ENCODE measurements around the gene GLIS1.

Gene GLIS1

DNA sequence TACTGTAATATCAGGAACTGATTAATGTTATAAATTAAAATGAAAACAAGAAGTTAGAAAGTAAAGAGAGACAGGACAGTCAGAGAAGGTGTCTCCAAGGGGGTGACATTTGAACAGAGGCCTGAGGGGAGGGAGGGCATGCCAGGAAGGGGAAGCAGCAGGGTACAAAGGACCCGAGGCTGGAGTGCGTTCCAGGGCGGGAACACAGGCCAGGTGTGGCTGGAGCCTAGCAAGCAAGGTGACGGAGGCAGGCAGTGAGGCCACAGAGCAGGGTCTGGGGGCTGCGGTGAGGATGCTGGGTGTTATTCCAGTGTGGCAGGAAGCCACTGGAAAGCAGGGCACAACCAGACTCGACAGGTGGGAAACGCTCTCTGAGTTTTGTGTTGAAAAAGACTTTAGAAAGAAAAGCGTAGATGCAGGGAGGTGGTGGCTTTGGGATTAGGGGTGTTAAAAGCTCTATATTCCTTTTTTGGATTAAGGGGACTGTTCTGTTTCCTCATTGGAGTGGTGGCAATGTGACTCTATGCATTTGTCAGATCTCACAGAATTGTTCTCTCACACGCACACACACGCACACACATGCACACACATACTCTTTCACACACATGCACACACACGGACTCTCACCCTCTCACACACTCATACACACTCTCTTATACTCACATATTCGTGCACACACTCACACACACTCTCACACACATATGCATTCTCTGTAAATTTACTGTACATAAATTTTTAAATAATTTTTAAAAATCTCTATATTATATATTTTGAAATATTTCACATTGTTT is 124.5 kb downstream of the GLIS1 start:
- Mint-ChIP-seq H3K36me3 (ENCODE audit: insufficient read depth) (peaks cover 2% of the 10 kb centered on the region), H3K27ac (ENCODE audit: low read depth) (no peak overlapping the region), H3K4me1 (no peaks in the 10 kb centered on the region), H3K9me3 (peaks cover 12% of the 10 kb centered on the region), H3K4me3 (no peak overlapping the region), H3K27me3 (no peaks in the 10 kb centered on the region)
- no peak for DNase-seq (ENCODE audit: low spot score in 2 of 2)
- ATAC-seq (replicated peaks; ENCODE audit: extremely low read depth, poor library complexity, severe bottlenecking) = no peak

- no peak for DNase-seq (ENCODE audit: low spot score in 2 of 2)
- Mint-ChIP-seq H3K9me3 (peaks cover 12% of the 10 kb centered on the region), H3K4me1 (peaks cover 16% of the 10 kb centered on the region), H3K36me3 (ENCODE audit: insufficient read depth) (peaks cover 2% of the 10 kb centered on the region), H3K27me3 (no peaks in the 10 kb centered on the region), H3K27ac (ENCODE audit: low read depth) (no peak overlapping the region), H3K4me3 (no peak overlapping the region)
- ATAC-seq (replicated peaks; ENCODE audit: extremely low read depth, poor library complexity, severe bottlenecking) = no peak
These were observed 130.3 kb downstream of the GLIS1 start for GRCh38 chr1:53608676-53609075.

DNA sequence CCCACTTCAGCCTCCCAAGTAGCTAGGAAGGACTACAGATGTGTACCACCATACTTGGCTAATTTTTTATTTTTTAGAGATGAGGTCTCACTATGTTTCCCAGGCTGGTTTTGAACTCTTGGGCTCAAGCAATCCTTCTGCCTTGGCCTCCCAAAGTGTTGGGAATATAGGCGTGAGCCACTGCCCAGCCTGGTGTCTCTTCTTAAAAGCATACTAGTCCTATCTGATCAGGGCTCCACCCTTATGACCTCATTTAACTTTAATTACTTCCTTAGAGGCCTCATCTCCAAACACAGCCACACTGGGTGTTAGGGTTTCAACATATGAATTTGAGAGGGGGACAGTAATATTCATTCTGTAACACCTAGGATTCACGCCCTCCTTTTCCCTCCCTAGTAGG is 130.9 kb downstream of the GLIS1 start:
- Mint-ChIP-seq H3K9me3 (peaks cover 12% of the 10 kb centered on the region), H3K36me3 (ENCODE audit: insufficient read depth) (peaks cover 2% of the 10 kb centered on the region)

GRCh38 chr1:53606651-53607051 is 132.3 kb downstream of the GLIS1 start:
- no peak overlapping the region for H3K4me3 Mint-ChIP-seq

More for the DNA sequence above, 130.9 kb downstream of the GLIS1 start:
- Mint-ChIP-seq H3K27me3 (no peaks in the 10 kb centered on the region), H3K4me1 (peaks cover 21% of the 10 kb centered on the region), H3K27ac (ENCODE audit: low read depth) (no peak overlapping the region), H3K4me3 (no peak overlapping the region)
- ATAC-seq (replicated peaks; ENCODE audit: extremely low read depth, poor library complexity, severe bottlenecking) (no peak), DNase-seq (ENCODE audit: low spot score in 2 of 2) (no peak)

GRCh38 chr1:53606197-53606596 is 132.8 kb downstream of the GLIS1 start:
- DNase-seq (ENCODE audit: low spot score in 2 of 2) (no peak), ATAC-seq (replicated peaks; ENCODE audit: extremely low read depth, poor library complexity, severe bottlenecking) (no peak)
- Mint-ChIP-seq H3K27ac (ENCODE audit: low read depth) (no peak overlapping the region), H3K4me3 (no peak overlapping the region), H3K9me3 (peaks cover 11% of the 10 kb centered on the region), H3K4me1 (peaks cover 29% of the 10 kb centered on the region), H3K27me3 (no peaks in the 10 kb centered on the region), H3K36me3 (ENCODE audit: insufficient read depth) (peaks cover 2% of the 10 kb centered on the region)

More at GRCh38 chr1:53606651-53607051, 132.3 kb downstream of the GLIS1 start:
- Mint-ChIP-seq H3K9me3 (peaks cover 12% of the 10 kb centered on the region), H3K4me1 (peaks cover 24% of the 10 kb centered on the region), H3K27me3 (no peaks in the 10 kb centered on the region), H3K27ac (ENCODE audit: low read depth) (no peak overlapping the region), H3K36me3 (ENCODE audit: insufficient read depth) (peaks cover 2% of the 10 kb centered on the region)
- no peak for DNase-seq (ENCODE audit: low spot score in 2 of 2)
- no peak for ATAC-seq (replicated peaks; ENCODE audit: extremely low read depth, poor library complexity, severe bottlenecking)

- Mint-ChIP-seq H3K36me3 (ENCODE audit: insufficient read depth) (peaks cover 2% of the 10 kb centered on the region), H3K27ac (ENCODE audit: low read depth) (peak overlapping the region; percentile 4), H3K4me1 (peaks cover 39% of the 10 kb centered on the region), H3K4me3 (no peak overlapping the region), H3K9me3 (peaks cover under 1% of the 10 kb centered on the region), H3K27me3 (no peaks in the 10 kb centered on the region)
- DNase-seq (ENCODE audit: low spot score in 2 of 2) (no peak), ATAC-seq (replicated peaks; ENCODE audit: extremely low read depth, poor library complexity, severe bottlenecking) (no peak)
These were observed 133.8 kb downstream of the GLIS1 start for GRCh38 chr1:53605181-53605580.

DNA sequence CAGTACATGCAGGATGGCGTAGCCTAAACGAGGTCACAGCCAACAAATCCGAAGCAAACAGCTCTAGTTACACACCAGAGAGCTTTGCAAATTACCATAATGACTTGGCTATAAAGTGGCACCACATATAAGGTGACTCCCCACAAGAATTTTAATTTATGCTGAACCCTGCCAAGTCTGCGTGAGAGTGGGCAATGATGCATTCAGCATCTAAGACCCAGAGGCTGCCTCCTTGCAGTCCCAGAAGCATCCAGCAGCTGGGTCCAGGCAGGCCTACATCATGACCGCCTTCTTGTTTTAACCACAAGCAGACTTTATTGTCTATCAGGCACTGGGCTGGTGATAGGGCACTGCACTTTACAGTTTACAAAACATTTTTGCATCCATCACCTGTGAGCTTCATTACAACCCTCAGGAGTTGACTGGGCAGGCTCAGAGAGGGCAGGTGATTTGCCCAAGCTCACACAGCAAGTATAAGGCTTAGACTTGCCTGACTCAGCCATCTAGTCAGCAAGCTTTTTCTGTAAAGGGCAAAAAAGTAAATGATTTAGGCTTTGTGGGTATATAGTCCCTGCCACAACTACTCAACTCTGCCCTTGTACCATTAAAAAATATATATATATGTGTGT is 134.6 kb downstream of the GLIS1 start:
- Mint-ChIP-seq H3K36me3 (ENCODE audit: insufficient read depth) (peaks cover 2% of the 10 kb centered on the region), H3K9me3 (no peaks in the 10 kb centered on the region), H3K4me3 (no peak overlapping the region), H3K27ac (ENCODE audit: low read depth) (no peak overlapping the region), H3K4me1 (peaks cover 47% of the 10 kb centered on the region), H3K27me3 (no peaks in the 10 kb centered on the region)
- no peak for ATAC-seq (replicated peaks; ENCODE audit: extremely low read depth, poor library complexity, severe bottlenecking)
- no peak for DNase-seq (ENCODE audit: low spot score in 2 of 2)

DNA sequence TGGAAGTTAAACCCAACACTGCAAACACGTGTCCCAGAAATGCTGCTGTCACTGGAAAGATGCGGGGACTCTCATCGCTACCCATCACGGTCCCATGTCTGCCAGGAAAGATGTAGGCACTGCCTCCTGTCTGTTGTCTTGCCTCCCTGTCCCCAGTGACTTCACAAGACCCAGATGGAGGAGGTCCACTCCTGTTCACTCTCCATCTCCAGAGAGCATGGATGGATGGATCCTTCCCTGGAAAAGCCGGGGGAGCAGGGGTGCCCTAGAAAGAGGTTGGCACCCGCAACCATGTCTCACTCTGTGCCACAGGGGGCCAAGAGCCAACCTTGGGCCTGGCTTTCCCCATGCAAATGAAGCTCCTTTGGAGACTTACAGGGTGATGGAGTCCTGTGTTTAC is 135.5 kb downstream of the GLIS1 start:
- peaks cover 2% of the 10 kb centered on the region for H3K36me3 Mint-ChIP-seq (ENCODE audit: insufficient read depth)

GRCh38 chr1:53601867-53602775 is 136.8 kb downstream of the GLIS1 start:
- peaks cover 49% of the 10 kb centered on the region for H3K4me1 Mint-ChIP-seq
- no peak for DNase-seq (ENCODE audit: low spot score in 2 of 2)
- H3K27me3 Mint-ChIP-seq = no peaks in the 10 kb centered on the region
- H3K36me3 Mint-ChIP-seq (ENCODE audit: insufficient read depth) = peaks cover 2% of the 10 kb centered on the region
- H3K9me3 Mint-ChIP-seq = no peaks in the 10 kb centered on the region
- no peak overlapping the region for H3K4me3 Mint-ChIP-seq
- ATAC-seq (replicated peaks; ENCODE audit: extremely low read depth, poor library complexity, severe bottlenecking) = no peak
- H3K27ac Mint-ChIP-seq (ENCODE audit: low read depth) = no peak overlapping the region

More for the DNA sequence above, 135.5 kb downstream of the GLIS1 start:
- no peaks in the 10 kb centered on the region for H3K27me3 Mint-ChIP-seq
- ATAC-seq (replicated peaks; ENCODE audit: extremely low read depth, poor library complexity, severe bottlenecking) = no peak
- H3K9me3 Mint-ChIP-seq = no peaks in the 10 kb centered on the region
- no peak overlapping the region for H3K27ac Mint-ChIP-seq (ENCODE audit: low read depth)
- no peak overlapping the region for H3K4me3 Mint-ChIP-seq
- H3K4me1 Mint-ChIP-seq = peaks cover 49% of the 10 kb centered on the region
- DNase-seq (ENCODE audit: low spot score in 2 of 2) = no peak

DNA sequence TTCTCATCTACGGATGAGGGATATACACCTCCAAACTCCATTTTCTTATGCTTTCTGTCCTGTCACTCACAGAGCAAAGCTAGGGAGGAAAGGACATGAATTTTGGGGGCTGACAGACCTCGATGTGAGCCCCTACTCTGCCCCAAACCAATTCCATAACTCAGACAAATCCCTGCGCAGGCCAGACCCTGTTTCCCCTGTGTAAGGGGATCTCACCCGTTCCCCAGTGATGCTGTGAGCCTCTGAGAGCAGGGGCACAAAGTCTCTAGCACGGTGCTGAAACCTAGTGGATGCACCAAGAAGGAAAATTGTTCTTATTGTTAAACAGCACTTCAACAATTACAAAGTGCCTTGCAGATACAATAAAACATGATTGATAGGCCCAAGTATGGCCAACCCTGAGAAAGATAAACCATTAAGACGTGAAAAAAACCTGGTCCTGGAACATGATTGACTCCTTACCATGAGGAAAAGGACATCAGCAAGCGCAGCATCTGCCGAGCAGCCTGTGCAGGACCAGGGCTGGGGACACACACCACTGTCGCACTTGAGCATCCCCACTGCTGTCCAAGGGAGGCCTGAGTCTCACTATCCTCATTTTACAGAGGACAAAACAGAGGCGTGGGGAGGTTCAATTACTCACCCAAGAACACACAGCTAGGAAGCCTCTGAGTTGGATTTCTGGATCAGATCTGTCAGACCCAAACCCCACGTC is 137.8 kb downstream of the GLIS1 start:
- Mint-ChIP-seq H3K4me3 (no peak overlapping the region), H3K9me3 (no peaks in the 10 kb centered on the region), H3K27ac (ENCODE audit: low read depth) (peak overlapping the region; percentile 89), H3K36me3 (ENCODE audit: insufficient read depth) (peaks cover 2% of the 10 kb centered on the region), H3K27me3 (no peaks in the 10 kb centered on the region), H3K4me1 (peaks cover 49% of the 10 kb centered on the region)
- ATAC-seq (replicated peaks; ENCODE audit: extremely low read depth, poor library complexity, severe bottlenecking) (no peak), DNase-seq (ENCODE audit: low spot score in 2 of 2) (no peak)

GRCh38 chr1:53600561-53600960 is 138.4 kb downstream of the GLIS1 start:
- H3K36me3 Mint-ChIP-seq (ENCODE audit: insufficient read depth) = peaks cover 2% of the 10 kb centered on the region
- H3K27ac Mint-ChIP-seq (ENCODE audit: low read depth) = peak overlapping the region; percentile 89

DNA sequence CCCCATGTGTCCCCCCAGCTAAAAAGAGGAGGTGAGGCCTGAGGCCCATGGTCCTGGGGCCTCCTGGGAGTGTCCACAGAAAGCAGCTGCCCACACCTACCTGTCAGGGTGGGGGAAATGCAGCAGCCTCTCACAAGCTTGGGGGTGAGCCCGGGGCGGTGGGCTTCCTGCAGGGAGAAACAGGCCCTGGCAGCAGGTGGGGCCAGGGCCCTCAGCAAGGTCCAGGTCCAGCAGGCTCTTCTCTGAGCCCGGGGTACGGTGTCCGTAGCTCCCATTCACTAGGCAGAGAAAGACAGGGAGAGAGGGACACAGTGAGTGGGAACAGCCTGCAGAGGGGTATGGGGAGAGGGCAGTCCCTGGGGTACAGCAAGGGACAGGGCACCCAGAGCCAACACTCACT is 139.0 kb downstream of the GLIS1 start:
- H3K36me3 Mint-ChIP-seq (ENCODE audit: insufficient read depth) = peaks cover 2% of the 10 kb centered on the region
- no peaks in the 10 kb centered on the region for H3K9me3 Mint-ChIP-seq
- DNase-seq (ENCODE audit: low spot score in 2 of 2) (no peak), ATAC-seq (replicated peaks; ENCODE audit: extremely low read depth, poor library complexity, severe bottlenecking) (peak; percentile 8)
- peaks cover 42% of the 10 kb centered on the region for H3K4me1 Mint-ChIP-seq
- H3K27ac Mint-ChIP-seq (ENCODE audit: low read depth) = peak overlapping the region; percentile 89
- H3K4me3 Mint-ChIP-seq = peak overlapping the region; percentile 9
- no peaks in the 10 kb centered on the region for H3K27me3 Mint-ChIP-seq

More at GRCh38 chr1:53600561-53600960, 138.4 kb downstream of the GLIS1 start:
- Mint-ChIP-seq H3K4me1 (peaks cover 47% of the 10 kb centered on the region), H3K27me3 (no peaks in the 10 kb centered on the region), H3K9me3 (no peaks in the 10 kb centered on the region), H3K4me3 (peak overlapping the region; percentile 9)
- ATAC-seq (replicated peaks; ENCODE audit: extremely low read depth, poor library complexity, severe bottlenecking) (peak; percentile 96), DNase-seq (ENCODE audit: low spot score in 2 of 2) (peak; percentile 28 to 66)

All from central memory CD8-positive, alpha-beta T cell (primary cell).